Progenitor cell of endocrine pancreas (in vitro differentiated cells): Measurements from ENCODE around the gene PIP5K1C. TPM values are rescaled to one million over a fixed set of nuclear protein-coding genes. Genes with fewer than 3 reads are reported as not detected.
"Not testable (repeated sequence)": the region's sequence is repeated elsewhere in the genome, so short reads cannot be mapped to it uniquely, and the experiment has no call there.

Source experiments
- DNase-seq: peaks from one replicate; pipeline ENCODE4 v3.0.0; 2021; ENCODE audit warnings: low spot score; ENCODE audit not compliant: unreplicated experiment
- H3K27ac Mint-ChIP-seq: 2 replicates; pipeline ENCODE4 v1.8.0; 2021; ENCODE audit warnings: mild to moderate bottlenecking, moderate library complexity, mixed read lengths
- H3K27me3 Mint-ChIP-seq: 2 replicates; pipeline ENCODE4 v1.8.0; 2021; ENCODE audit warnings: mixed read lengths
- H3K36me3 Mint-ChIP-seq: 2 replicates; pipeline ENCODE4 v1.8.0; 2022; ENCODE audit warnings: mixed read lengths; ENCODE audit not compliant: insufficient read depth
- H3K4me1 Mint-ChIP-seq: 2 replicates; pipeline ENCODE4 v1.8.0; 2021; ENCODE audit warnings: low read depth, mixed read lengths
- H3K4me3 Mint-ChIP-seq: 2 replicates; pipeline ENCODE4 v1.8.0; 2021; ENCODE audit warnings: low read depth, mild to moderate bottlenecking, moderate library complexity, mixed read lengths
- H3K9me3 Mint-ChIP-seq: 2 replicates; pipeline ENCODE4 v1.8.0; 2021; ENCODE audit warnings: low read depth, mixed read lengths
- CTCF ChIP-seq: fragments of 200-600 bp; sonication (generic); IDR thresholded peaks from one replicate; pipeline ENCODE4 v1.5.0; 2021; ENCODE audit warnings: antibody characterized with exemption, mild to moderate bottlenecking; ENCODE audit not compliant: unreplicated experiment
- total RNA-seq: library from RNA; stranded (reverse); gene quantifications from 2 replicates; pipeline ENCODE4 v1.2.1, GENCODE V29; 2021

PIP5K1C gene
- total RNA-seq, 1 donor from 2014 or later: 51.7 TPM

GRCh38 chr19:3634496-3635045, 65.7 kb downstream of the PIP5K1C start:
- TF ChIP-seq CTCF: no peak
- no peaks in the 10 kb centered on the region for H3K27me3 Mint-ChIP-seq
- no peaks in the 10 kb centered on the region for H3K4me1 Mint-ChIP-seq
- no peak overlapping the region for H3K27ac Mint-ChIP-seq
- no peak for DNase-seq
- no peaks in the 10 kb centered on the region for H3K9me3 Mint-ChIP-seq
- peaks cover 7% of the 10 kb centered on the region for H3K36me3 Mint-ChIP-seq
- no peak overlapping the region for H3K4me3 Mint-ChIP-seq

- TF ChIP-seq CTCF: no peak
- H3K36me3 Mint-ChIP-seq: peaks cover 4% of the 10 kb centered on the region
- H3K27me3 Mint-ChIP-seq: no peaks in the 10 kb centered on the region
- no peaks in the 10 kb centered on the region for H3K4me1 Mint-ChIP-seq
- no peak overlapping the region for H3K27ac Mint-ChIP-seq
- no peak overlapping the region for H3K4me3 Mint-ChIP-seq
- DNase-seq: no peak
- H3K9me3 Mint-ChIP-seq: no peaks in the 10 kb centered on the region
These were observed 66.7 kb downstream of the PIP5K1C start for GRCh38 chr19:3633559-3633988.

- no peaks in the 10 kb centered on the region for H3K27me3 Mint-ChIP-seq
- H3K27ac Mint-ChIP-seq: no peak overlapping the region
- no peak for TF ChIP-seq CTCF
- no peak overlapping the region for H3K4me3 Mint-ChIP-seq
- no peaks in the 10 kb centered on the region for H3K4me1 Mint-ChIP-seq
- no peak for DNase-seq
- H3K9me3 Mint-ChIP-seq: no peaks in the 10 kb centered on the region
- peaks cover 1% of the 10 kb centered on the region for H3K36me3 Mint-ChIP-seq
These were observed 67.3 kb downstream of the PIP5K1C start for GRCh38 chr19:3632739-3633558.

- Mint-ChIP-seq H3K9me3 (no peaks in the 10 kb centered on the region), H3K4me3 (no peak overlapping the region), H3K4me1 (no peaks in the 10 kb centered on the region), H3K27me3 (no peaks in the 10 kb centered on the region), H3K27ac (no peak overlapping the region), H3K36me3 (peaks cover 1% of the 10 kb centered on the region)
- DNase-seq: no peak
- no peak for TF ChIP-seq CTCF
These were observed 68.2 kb downstream of the PIP5K1C start for GRCh38 chr19:3632098-3632497.

GRCh38 chr19:3631053-3631861, 69.0 kb downstream of the PIP5K1C start:
- no peak for TF ChIP-seq CTCF
- no peaks in the 10 kb centered on the region for H3K27me3 Mint-ChIP-seq
- peaks cover 1% of the 10 kb centered on the region for H3K36me3 Mint-ChIP-seq
- no peaks in the 10 kb centered on the region for H3K9me3 Mint-ChIP-seq
- H3K27ac Mint-ChIP-seq: no peak overlapping the region
- no peak overlapping the region for H3K4me3 Mint-ChIP-seq
- DNase-seq: no peak
- H3K4me1 Mint-ChIP-seq: peaks cover 2% of the 10 kb centered on the region

GRCh38 chr19:3628766-3629165, 71.5 kb downstream of the PIP5K1C start:
- not testable (repeated sequence) for H3K27ac Mint-ChIP-seq, H3K4me3 Mint-ChIP-seq, DNase-seq, H3K9me3 Mint-ChIP-seq, H3K36me3 Mint-ChIP-seq, H3K27me3 Mint-ChIP-seq
- peaks cover 13% of the 10 kb centered on the region for H3K4me1 Mint-ChIP-seq
